HS-27A (cell line): ENCODE results near the gene FAM76B.

Source experiments
- DNase-seq: peaks from one replicate; pipeline ENCODE4 v3.0.0-alpha.2; 2012; ENCODE audit warnings: low read depth, missing footprints

Gene FAM76B

DNA sequence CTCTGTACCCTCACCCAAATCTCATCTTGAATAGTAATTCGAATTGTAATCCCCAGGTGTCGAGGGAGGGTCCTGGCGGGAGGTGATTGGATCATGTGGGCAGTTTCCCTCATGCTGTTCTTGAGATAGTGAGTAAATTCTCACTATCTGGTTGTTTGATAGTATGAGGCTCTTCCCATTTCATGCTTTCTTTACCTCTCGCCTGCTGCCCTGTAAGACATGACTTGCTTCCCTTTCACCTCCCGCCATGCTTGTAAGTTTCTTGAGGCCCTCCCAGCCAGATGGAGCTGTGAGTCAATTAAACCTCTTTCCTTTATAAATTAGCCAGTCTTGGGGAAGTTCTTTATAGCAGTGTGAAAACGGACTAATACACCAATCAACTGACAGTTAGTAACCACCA lies 60.1 kb downstream of the FAM76B start:
- no peak for DNase-seq

DNA sequence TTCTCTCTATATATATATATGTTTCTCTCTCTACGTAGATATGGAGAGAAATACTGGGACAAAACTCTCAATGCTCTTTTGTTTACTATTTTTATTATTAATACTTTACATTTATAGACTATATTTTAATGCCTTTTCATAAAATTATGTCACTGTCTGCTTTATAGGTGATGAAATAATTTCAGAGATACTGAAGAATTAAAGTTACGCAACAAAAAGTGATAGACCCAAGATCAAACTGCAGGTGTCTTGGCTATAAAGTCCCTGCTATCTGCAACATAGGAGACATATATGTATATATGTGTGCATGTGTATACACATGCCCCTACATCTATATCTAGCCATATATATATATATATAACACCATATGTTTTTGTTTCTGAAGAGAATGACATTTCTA lies 60.8 kb downstream of the FAM76B start:
- no peak for DNase-seq

DNA sequence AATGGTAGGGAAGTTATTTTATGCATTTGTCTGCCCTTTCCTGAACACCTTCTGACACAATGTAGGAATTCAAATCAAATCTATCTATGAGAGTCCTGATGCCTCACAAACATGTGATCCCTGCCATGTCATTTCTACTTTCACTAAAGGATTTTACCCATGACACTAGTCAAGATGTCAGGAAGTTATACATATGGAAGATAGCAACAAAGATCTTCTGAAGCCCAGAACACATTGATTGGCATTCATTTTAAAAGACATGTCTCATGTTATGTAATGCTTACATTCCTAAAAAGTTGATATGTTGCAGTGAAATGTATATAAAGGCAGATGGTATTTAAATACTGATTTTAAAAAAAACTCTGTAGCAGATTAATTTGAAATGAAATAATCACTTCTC lies 61.5 kb downstream of the FAM76B start:
- DNase-seq = no peak

DNA sequence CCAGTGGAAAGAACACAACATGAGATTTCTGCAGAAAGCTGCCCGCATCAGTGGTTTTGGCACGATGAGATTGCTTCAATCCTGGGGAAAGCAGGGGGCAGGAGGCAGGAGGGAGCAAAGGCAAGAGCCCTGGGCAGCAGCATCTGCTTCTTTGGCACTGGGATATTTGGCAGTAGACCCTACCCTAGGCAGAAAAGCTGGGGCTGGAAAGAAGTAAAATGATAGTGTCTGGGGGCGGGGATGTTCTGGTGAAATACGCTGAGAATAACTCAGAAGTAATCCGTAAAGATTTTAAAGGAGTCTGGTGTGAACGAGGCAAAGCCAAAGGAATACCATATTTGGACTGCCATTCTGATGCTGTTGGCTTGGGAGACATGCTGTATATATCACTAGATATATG lies 62.0 kb downstream of the FAM76B start:
- no peak for DNase-seq

DNA sequence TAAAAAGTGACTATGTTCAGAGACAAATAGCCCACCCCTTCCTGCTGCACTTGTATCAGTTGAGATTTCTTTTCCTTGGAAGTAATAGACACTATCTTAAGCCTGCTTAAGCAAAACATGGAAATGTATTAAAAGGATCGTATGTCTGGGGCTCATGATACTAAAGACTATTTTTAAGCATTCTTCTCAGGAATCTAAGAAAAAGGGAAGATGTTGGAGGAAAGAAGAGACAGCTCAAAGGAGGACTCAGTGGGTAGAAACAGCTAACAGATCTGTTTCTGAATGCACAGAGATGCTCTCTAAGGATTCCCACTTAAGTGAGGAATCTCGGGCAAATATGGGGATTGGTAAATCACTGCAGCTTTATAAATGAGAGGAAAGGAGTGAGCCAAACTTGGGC lies 62.5 kb downstream of the FAM76B start:
- DNase-seq = no peak

DNA sequence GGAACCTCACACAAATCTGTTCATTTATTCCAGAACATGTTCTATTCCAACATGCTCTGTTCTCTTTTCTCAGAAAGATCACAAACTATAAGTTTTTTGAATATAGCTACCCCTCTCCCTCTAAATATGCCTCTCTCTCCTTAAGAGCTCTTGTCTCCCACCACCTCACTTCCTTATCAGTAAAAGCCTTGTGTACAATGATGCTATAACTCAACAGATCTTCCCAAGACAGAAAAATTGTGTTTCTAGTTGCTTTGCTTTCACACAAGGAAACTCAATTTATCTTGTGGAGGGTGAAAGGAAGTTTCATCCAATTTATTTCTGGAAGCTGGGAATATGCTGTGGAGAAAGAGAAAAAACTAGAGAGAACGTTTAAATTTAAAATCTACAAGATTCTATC lies 64.4 kb downstream of the FAM76B start:
- DNase-seq = no peak

DNA sequence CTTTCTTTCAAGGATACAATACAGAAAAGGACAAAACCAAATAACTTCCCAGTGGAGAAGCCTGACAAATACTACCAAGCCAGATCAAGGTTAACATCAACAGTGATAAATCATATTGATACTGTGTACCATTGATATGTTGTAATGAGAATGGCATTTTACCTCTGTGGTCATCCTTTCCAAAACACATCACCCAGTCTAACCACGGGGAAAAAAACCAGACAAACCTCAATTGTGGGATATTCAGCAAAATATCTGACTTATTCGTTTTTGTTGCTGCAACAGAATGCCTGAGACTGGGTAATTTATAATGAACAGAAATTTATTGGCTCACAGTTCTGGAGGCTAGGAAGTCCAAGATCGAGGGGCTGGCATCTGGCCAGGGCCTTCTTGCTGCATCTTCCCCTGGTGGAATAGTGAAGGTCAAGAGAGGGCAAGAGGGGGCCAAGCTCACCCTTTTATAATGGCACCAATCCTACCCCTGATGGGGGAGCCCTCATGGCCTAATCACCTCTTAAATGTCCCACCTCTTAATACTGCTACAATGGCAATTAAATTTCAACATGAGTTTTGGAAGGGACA lies 66.1 kb downstream of the FAM76B start:
- DNase-seq = no peak

DNA sequence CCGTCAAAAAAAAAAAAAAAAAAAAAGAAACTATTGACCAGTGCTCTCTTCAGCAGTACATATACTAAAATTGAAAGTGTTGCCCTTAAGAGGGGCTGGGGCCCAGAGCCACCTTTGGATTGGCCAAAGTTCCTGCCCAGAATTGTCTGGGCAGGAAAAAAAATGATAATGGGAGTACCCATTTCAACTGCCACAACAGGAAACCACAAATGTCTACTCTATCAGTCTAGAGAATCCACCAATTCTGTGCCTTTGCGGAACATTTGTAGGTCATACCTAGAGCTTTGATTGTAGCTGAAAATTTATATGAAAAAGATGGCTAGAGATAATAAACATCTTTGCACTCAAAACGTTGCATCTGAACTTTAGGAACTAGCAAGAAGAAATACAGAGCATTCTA lies 69.4 kb downstream of the FAM76B start:
- no peak for DNase-seq
